Esophagus muscularis mucosa (tissue), 4 donors: ENCODE data around the gene WDFY4. TPM values are rescaled to one million over a fixed set of nuclear protein-coding genes. Genes with fewer than 3 reads are reported as not detected.

Experiments used
- DNase-seq: peaks from one replicate; pipeline ENCODE4 v3.0.0-alpha.2; 2017; ENCODE audit errors: extremely low spot score
- H3K27ac ChIP-seq, 4 donors: fragments of 200-600 bp; sonication (generic); replicated peaks in 1 of 4; 1 replicate in 3 of 4; 2 replicates in 1 of 4; pipeline ENCODE4 v1.5.1; 2016 to 2019; ENCODE audit warnings: mild to moderate bottlenecking in 1 of 4
- H3K27me3 ChIP-seq, 4 donors: fragments of 200-600 bp; sonication (generic); one replicate each; pipeline versions ENCODE4 v1.5.1 to v1.6.0; 2016 to 2019
- H3K36me3 ChIP-seq, 4 donors: fragments of 200-600 bp; sonication (generic); one replicate each; pipeline ENCODE4 v1.5.1; 2016 to 2019
- H3K4me1 ChIP-seq, 4 donors: fragments of 200-600 bp; sonication (generic); one replicate each; pipeline ENCODE4 v1.5.1; 2016 to 2019
- H3K4me3 ChIP-seq, 4 donors: fragments of 200-600 bp; sonication (generic); 1 replicate in 2 of 4; 2 replicates in 2 of 4; pipeline ENCODE4 v1.5.1; 2016 to 2019; ENCODE audit warnings: mild to moderate bottlenecking in 4 of 4, moderate library complexity in 1 of 4
- H3K9me3 ChIP-seq, 4 donors: fragments of 200-600 bp; sonication (generic); 1 replicate in 3 of 4; 2 replicates in 1 of 4; pipeline ENCODE4 v1.5.1; 2016 to 2019
- EP300 ChIP-seq: sonication (generic); formaldehyde crosslinking; IDR thresholded peaks from one replicate; pipeline ENCODE4 v1.6.1; 2017; ENCODE audit warnings: antibody characterized with exemption
- POLR2A ChIP-seq: fragments of 450-650 bp; IDR thresholded peaks from one replicate; pipeline ENCODE4 v1.6.1; 2017; ENCODE audit warnings: antibody characterized with exemption, moderate library complexity, mild to moderate bottlenecking, low read depth
- POLR2AphosphoS5 ChIP-seq, 2 donors: sonication (generic); formaldehyde crosslinking; IDR thresholded peaks; one replicate each; pipeline ENCODE4 v1.6.1; 2017; ENCODE audit warnings: antibody characterized with exemption in 2 of 2
- WGBS: methylation state at CpG from one replicate; pipeline ENCODE4 v1.1.5; 2018; 5-methylcytosine and 5-hydroxymethylcytosine counted together
- intact Hi-C: fragments of 100-400 bp; cut with DNase I; formaldehyde crosslinking; loops from one replicate; pipeline ENCODE4 v1.15.1; 2023
- total RNA-seq, 4 donors: library from RNA; depleted of rRNA; stranded (reverse); fragments of >200 nt; gene quantifications; one replicate each; pipeline versions ENCODE4 v1.1.0 to v1.2.1, GENCODE V29; 2016
- TF ChIP-seq, protein P1 (sequence below), 3 experiments: fragments of 200-600 bp in 2 of 3; fragments of 450-650 bp in 1 of 3; sonication (generic) in 2 of 3; IDR thresholded peaks; one replicate each; pipeline ENCODE4 v1.5.1; 2017 to 2019; ENCODE audit warnings: antibody characterized with exemption in 3 of 3, mild to moderate bottlenecking in 2 of 3, moderate library complexity in 1 of 3

The WDFY4 gene
- total RNA-seq, 4 donors from 2014 or later: 2.3 to 7.3 (median 5.2) TPM

GRCh38 chr10:48695636-48696534, 11.2 kb downstream of the WDFY4 start:
- H3K27ac ChIP-seq: no peak overlapping the region
- H3K4me3 ChIP-seq: no peak overlapping the region
- WGBS: 91% methylated on average over 6 of the region's 13 CpGs
- intact Hi-C loops: no loop called here
- H3K9me3 ChIP-seq: no peaks in the 10 kb centered on the region
- no peak for TF ChIP-seq POLR2A
- TF ChIP-seq, protein P1, sequence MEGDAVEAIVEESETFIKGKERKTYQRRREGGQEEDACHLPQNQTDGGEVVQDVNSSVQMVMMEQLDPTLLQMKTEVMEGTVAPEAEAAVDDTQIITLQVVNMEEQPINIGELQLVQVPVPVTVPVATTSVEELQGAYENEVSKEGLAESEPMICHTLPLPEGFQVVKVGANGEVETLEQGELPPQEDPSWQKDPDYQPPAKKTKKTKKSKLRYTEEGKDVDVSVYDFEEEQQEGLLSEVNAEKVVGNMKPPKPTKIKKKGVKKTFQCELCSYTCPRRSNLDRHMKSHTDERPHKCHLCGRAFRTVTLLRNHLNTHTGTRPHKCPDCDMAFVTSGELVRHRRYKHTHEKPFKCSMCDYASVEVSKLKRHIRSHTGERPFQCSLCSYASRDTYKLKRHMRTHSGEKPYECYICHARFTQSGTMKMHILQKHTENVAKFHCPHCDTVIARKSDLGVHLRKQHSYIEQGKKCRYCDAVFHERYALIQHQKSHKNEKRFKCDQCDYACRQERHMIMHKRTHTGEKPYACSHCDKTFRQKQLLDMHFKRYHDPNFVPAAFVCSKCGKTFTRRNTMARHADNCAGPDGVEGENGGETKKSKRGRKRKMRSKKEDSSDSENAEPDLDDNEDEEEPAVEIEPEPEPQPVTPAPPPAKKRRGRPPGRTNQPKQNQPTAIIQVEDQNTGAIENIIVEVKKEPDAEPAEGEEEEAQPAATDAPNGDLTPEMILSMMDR (IDR thresholded peaks at IDR 0.05): no peak
- no peak for TF ChIP-seq EP300
- no peak for TF ChIP-seq POLR2AphosphoS5 (IDR thresholded peaks at IDR 0.05)
- peaks cover 0 to 7% (median 0%) of the 10 kb centered on the region in 4 donors for H3K27me3 ChIP-seq
- no peaks in the 10 kb centered on the region for H3K4me1 ChIP-seq
- peak; percentile 86 for DNase-seq
- no peaks in the 10 kb centered on the region for H3K36me3 ChIP-seq

DNA sequence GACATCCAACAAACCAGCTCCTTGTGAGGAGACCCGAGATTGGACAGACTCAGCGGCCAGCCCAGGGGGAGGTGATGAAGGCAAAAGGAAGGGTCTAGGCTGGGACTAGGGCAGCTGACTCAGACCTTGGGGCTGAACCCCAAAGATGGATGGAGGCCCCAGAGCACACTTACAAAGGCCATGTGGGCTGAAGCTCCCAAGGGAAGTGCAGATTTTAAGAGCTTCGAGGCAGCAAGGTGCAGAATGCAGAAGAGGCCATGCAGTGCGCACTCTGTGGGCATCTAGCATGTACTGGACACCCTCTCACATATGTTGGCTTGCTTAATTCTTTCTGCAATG, 11.8 kb downstream of the WDFY4 start:
- no peak overlapping the region for H3K27ac ChIP-seq
- WGBS: 100% methylated on average over 2 of the region's 4 CpGs
- intact Hi-C loops: no loop called here
- DNase-seq: peak; percentile 70
- TF ChIP-seq EP300 (no peak), POLR2A (no peak), POLR2AphosphoS5 (IDR thresholded peaks at IDR 0.05) (no peak)
- TF ChIP-seq, protein P1 (IDR thresholded peaks at IDR 0.05): no peak
- no peaks in the 10 kb centered on the region for H3K4me1 ChIP-seq
- H3K36me3 ChIP-seq: no peaks in the 10 kb centered on the region
- H3K27me3 ChIP-seq: peaks cover 0 to under 1% (median 0%) of the 10 kb centered on the region in 4 donors
- H3K9me3 ChIP-seq: no peaks in the 10 kb centered on the region
- H3K4me3 ChIP-seq: no peak overlapping the region

DNA sequence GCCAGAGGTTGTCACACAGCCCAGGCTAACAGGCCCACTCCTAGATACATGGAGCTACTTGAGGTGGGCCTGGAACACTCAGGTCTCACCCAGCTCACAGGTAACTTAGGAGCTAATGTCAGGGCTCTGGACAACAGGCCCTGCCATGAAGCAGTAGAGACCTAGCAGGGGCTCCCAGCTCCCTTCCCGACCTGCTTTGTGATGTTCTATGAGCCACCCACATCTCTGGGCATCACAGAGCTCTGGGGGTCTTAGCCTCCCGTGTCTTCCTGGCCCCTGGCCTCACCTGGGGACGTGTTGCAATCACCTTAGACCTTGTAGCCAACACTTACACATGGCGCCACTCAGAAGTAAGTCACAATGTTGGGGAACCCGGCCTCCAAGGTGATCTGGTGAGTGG, 12.4 kb downstream of the WDFY4 start:
- DNase-seq: peak; percentile 88
- Histone ChIP-seq H3K27me3 (no peaks in the 10 kb centered on the region), H3K36me3 (no peaks in the 10 kb centered on the region), H3K4me1 (no peaks in the 10 kb centered on the region), H3K27ac (no peak overlapping the region), H3K4me3 (no peak overlapping the region), H3K9me3 (no peaks in the 10 kb centered on the region)
- intact Hi-C loops: no loop called here
- TF ChIP-seq POLR2AphosphoS5 (IDR thresholded peaks at IDR 0.05) (no peak), EP300 (no peak), POLR2A (no peak)
- TF ChIP-seq, protein P1 (IDR thresholded peaks at IDR 0.05): no peak
- 91% methylated on average over 4 of the region's 5 CpGs for WGBS

- no peaks in the 10 kb centered on the region for H3K4me1 ChIP-seq
- no peak overlapping the region for H3K27ac ChIP-seq
- WGBS: 88% methylated on average over 18 of the region's 19 CpGs
- TF ChIP-seq POLR2AphosphoS5 (IDR thresholded peaks at IDR 0.05): no peak
- TF ChIP-seq POLR2A: no peak
- no peak for TF ChIP-seq EP300
- TF ChIP-seq, protein P1 (IDR thresholded peaks at IDR 0.05): no peak
- no peaks in the 10 kb centered on the region for H3K27me3 ChIP-seq
- intact Hi-C loops: no loop called here
- no peaks in the 10 kb centered on the region for H3K36me3 ChIP-seq
- peak; percentile 68 for DNase-seq
- H3K4me3 ChIP-seq: no peak overlapping the region
- no peaks in the 10 kb centered on the region for H3K9me3 ChIP-seq
Observed at GRCh38 chr10:48697821-48698764, 13.4 kb downstream of the WDFY4 start.
